ENCODE results near the gene S100A9.

S100A9 gene

GRCh38 chr1:153343811-153344717 is 13.6 kb upstream of the S100A9 start:
- TF ChIP-seq, protein P1, sequence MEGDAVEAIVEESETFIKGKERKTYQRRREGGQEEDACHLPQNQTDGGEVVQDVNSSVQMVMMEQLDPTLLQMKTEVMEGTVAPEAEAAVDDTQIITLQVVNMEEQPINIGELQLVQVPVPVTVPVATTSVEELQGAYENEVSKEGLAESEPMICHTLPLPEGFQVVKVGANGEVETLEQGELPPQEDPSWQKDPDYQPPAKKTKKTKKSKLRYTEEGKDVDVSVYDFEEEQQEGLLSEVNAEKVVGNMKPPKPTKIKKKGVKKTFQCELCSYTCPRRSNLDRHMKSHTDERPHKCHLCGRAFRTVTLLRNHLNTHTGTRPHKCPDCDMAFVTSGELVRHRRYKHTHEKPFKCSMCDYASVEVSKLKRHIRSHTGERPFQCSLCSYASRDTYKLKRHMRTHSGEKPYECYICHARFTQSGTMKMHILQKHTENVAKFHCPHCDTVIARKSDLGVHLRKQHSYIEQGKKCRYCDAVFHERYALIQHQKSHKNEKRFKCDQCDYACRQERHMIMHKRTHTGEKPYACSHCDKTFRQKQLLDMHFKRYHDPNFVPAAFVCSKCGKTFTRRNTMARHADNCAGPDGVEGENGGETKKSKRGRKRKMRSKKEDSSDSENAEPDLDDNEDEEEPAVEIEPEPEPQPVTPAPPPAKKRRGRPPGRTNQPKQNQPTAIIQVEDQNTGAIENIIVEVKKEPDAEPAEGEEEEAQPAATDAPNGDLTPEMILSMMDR (IDR thresholded peaks at IDR 0.05; ENCODE audit: low read depth, low read length, poor library complexity, severe bottlenecking), result no peak
- TF ChIP-seq EZH2phosphoT487 (IDR thresholded peaks at IDR 0.05; ENCODE audit: borderline replicate concordance, low read length), result no peak
- Histone ChIP-seq H4K20me1 (ENCODE audit: control insufficient read depth, insufficient read depth, low read depth, low read length) (no peaks in the 10 kb centered on the region), H3K79me2 (ENCODE audit: control insufficient read depth, low read length) (no peaks in the 10 kb centered on the region), H3K9me3 (ENCODE audit: control insufficient read depth, insufficient read depth, low read length) (no peaks in the 10 kb centered on the region), H3K36me3 (ENCODE audit: control insufficient read depth, low read length) (no peaks in the 10 kb centered on the region), H3K4me1 (ENCODE audit: control insufficient read depth, low read length) (no peaks in the 10 kb centered on the region), H3K4me3 (ENCODE audit: low read length) (no peak overlapping the region), H3K4me2 (ENCODE audit: low read length) (no peak overlapping the region), H3K27me3 (ENCODE audit: control insufficient read depth, low read length) (peaks cover 17% of the 10 kb centered on the region), H3K27ac (ENCODE audit: low read depth, low read length) (no peak overlapping the region), H3K9me2 (replicated peaks; ENCODE audit: control insufficient read depth, low read length) (no peaks in the 10 kb centered on the region), H3F3A (ENCODE audit: control insufficient read depth, insufficient read depth) (no peaks in the 10 kb centered on the region)

DNA sequence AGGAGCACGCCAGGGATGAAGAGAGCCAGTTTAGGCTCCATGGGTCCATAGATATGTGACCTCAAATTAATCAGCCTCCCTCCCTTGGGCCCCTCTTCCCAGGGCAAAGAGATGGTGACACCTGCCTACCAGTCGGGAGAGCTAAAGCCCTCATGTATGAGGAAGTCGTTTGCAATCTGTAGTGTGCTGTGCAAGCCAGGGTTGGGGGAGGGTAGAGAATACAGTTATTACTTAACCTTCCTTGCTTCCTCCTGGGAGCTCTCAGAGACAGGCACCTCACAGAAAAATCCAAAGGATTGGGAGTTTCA is 13.0 kb upstream of the S100A9 start:
- Histone ChIP-seq H3K27ac (ENCODE audit: low read depth, low read length) (no peak overlapping the region), H4K20me1 (ENCODE audit: control insufficient read depth, insufficient read depth, low read depth, low read length) (no peaks in the 10 kb centered on the region), H3F3A (ENCODE audit: control insufficient read depth, insufficient read depth) (no peaks in the 10 kb centered on the region), H3K36me3 (ENCODE audit: control insufficient read depth, low read length) (no peaks in the 10 kb centered on the region), H3K9me3 (ENCODE audit: control insufficient read depth, insufficient read depth, low read length) (no peaks in the 10 kb centered on the region), H3K4me3 (ENCODE audit: low read length) (no peak overlapping the region), H3K4me2 (ENCODE audit: low read length) (no peak overlapping the region), H3K27me3 (ENCODE audit: control insufficient read depth, low read length) (peaks cover 23% of the 10 kb centered on the region), H3K4me1 (ENCODE audit: control insufficient read depth, low read length) (no peaks in the 10 kb centered on the region), H3K9me2 (replicated peaks; ENCODE audit: control insufficient read depth, low read length) (no peaks in the 10 kb centered on the region), H3K79me2 (ENCODE audit: control insufficient read depth, low read length) (no peaks in the 10 kb centered on the region)
- TF ChIP-seq, protein P1 (IDR thresholded peaks at IDR 0.05; ENCODE audit: low read depth, low read length, poor library complexity, severe bottlenecking), result no peak
- no peak for TF ChIP-seq EZH2phosphoT487 (IDR thresholded peaks at IDR 0.05; ENCODE audit: borderline replicate concordance, low read length)

GRCh38 chr1:153345187-153346076 is 12.2 kb upstream of the S100A9 start:
- Histone ChIP-seq H3K4me2 (ENCODE audit: low read length) (no peak overlapping the region), H4K20me1 (ENCODE audit: control insufficient read depth, insufficient read depth, low read depth, low read length) (no peaks in the 10 kb centered on the region), H3K27ac (ENCODE audit: low read depth, low read length) (no peak overlapping the region), H3K79me2 (ENCODE audit: control insufficient read depth, low read length) (no peaks in the 10 kb centered on the region), H3F3A (ENCODE audit: control insufficient read depth, insufficient read depth) (no peaks in the 10 kb centered on the region), H3K9me3 (ENCODE audit: control insufficient read depth, insufficient read depth, low read length) (no peaks in the 10 kb centered on the region), H3K4me3 (ENCODE audit: low read length) (no peak overlapping the region), H3K9me2 (replicated peaks; ENCODE audit: control insufficient read depth, low read length) (no peaks in the 10 kb centered on the region), H3K4me1 (ENCODE audit: control insufficient read depth, low read length) (no peaks in the 10 kb centered on the region), H3K27me3 (ENCODE audit: control insufficient read depth, low read length) (peaks cover 27% of the 10 kb centered on the region), H3K36me3 (ENCODE audit: control insufficient read depth, low read length) (no peaks in the 10 kb centered on the region)
- no peak for TF ChIP-seq EZH2phosphoT487 (IDR thresholded peaks at IDR 0.05; ENCODE audit: borderline replicate concordance, low read length)
- TF ChIP-seq, protein P1 (IDR thresholded peaks at IDR 0.05; ENCODE audit: low read depth, low read length, poor library complexity, severe bottlenecking), result no peak

Measured in DOHH2 (cell line).